Panc1 (cell line): ENCODE measurements around the gene CUEDC2.

Experiments
- POLR2AphosphoS5 ChIP-seq: IDR thresholded peaks from 2 replicates; pipeline ENCODE4 v1.6.1; 2012; ENCODE audit warnings: mild to moderate bottlenecking, low read depth, low read length, moderate library complexity
- SIN3A ChIP-seq: IDR thresholded peaks from 2 replicates; pipeline ENCODE4 v1.6.1; 2012; ENCODE audit warnings: low read depth, mild to moderate bottlenecking, low read length, moderate library complexity, borderline replicate concordance; ENCODE audit not compliant: insufficient read depth
- TF ChIP-seq, protein P1 (sequence below), 2 experiments: IDR thresholded peaks; 2 replicates each; pipeline ENCODE4 v1.6.1; 2011 to 2012; ENCODE audit warnings: low read depth in 2 of 2, control low read depth in 1 of 2, low read length in 1 of 2, mild to moderate bottlenecking in 1 of 2, moderate library complexity in 1 of 2; ENCODE audit not compliant: insufficient read depth in 1 of 2
- TF ChIP-seq, protein P2 (sequence below): fragments of 450-650 bp; IDR thresholded peaks from 2 replicates; pipeline ENCODE4 v1.5.1; 2017; ENCODE audit warnings: mild to moderate bottlenecking

GRCh38 chr10:102437515-102437914 is 5.1 kb upstream of the CUEDC2 start:
- TF ChIP-seq, protein P1, sequence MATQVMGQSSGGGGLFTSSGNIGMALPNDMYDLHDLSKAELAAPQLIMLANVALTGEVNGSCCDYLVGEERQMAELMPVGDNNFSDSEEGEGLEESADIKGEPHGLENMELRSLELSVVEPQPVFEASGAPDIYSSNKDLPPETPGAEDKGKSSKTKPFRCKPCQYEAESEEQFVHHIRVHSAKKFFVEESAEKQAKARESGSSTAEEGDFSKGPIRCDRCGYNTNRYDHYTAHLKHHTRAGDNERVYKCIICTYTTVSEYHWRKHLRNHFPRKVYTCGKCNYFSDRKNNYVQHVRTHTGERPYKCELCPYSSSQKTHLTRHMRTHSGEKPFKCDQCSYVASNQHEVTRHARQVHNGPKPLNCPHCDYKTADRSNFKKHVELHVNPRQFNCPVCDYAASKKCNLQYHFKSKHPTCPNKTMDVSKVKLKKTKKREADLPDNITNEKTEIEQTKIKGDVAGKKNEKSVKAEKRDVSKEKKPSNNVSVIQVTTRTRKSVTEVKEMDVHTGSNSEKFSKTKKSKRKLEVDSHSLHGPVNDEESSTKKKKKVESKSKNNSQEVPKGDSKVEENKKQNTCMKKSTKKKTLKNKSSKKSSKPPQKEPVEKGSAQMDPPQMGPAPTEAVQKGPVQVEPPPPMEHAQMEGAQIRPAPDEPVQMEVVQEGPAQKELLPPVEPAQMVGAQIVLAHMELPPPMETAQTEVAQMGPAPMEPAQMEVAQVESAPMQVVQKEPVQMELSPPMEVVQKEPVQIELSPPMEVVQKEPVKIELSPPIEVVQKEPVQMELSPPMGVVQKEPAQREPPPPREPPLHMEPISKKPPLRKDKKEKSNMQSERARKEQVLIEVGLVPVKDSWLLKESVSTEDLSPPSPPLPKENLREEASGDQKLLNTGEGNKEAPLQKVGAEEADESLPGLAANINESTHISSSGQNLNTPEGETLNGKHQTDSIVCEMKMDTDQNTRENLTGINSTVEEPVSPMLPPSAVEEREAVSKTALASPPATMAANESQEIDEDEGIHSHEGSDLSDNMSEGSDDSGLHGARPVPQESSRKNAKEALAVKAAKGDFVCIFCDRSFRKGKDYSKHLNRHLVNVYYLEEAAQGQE (IDR thresholded peaks at IDR 0.05; ENCODE audit: insufficient read depth in 1 of 2, low read depth in 2 of 2, low read length in 1 of 2) = no peak
- TF ChIP-seq SIN3A (no peak), POLR2AphosphoS5 (no peak)
- TF ChIP-seq, protein P2, sequence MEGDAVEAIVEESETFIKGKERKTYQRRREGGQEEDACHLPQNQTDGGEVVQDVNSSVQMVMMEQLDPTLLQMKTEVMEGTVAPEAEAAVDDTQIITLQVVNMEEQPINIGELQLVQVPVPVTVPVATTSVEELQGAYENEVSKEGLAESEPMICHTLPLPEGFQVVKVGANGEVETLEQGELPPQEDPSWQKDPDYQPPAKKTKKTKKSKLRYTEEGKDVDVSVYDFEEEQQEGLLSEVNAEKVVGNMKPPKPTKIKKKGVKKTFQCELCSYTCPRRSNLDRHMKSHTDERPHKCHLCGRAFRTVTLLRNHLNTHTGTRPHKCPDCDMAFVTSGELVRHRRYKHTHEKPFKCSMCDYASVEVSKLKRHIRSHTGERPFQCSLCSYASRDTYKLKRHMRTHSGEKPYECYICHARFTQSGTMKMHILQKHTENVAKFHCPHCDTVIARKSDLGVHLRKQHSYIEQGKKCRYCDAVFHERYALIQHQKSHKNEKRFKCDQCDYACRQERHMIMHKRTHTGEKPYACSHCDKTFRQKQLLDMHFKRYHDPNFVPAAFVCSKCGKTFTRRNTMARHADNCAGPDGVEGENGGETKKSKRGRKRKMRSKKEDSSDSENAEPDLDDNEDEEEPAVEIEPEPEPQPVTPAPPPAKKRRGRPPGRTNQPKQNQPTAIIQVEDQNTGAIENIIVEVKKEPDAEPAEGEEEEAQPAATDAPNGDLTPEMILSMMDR = no peak
